RWPE2 (cell line): ENCODE measurements around the gene CRY2.

Experiments used
- ATAC-seq: fragments of 200-7000 bp; cut with Tn5 transposase; 3 replicates; pipeline ENCODE4 v1.9.1; 2021; ENCODE audit warnings: low read depth
- DNase-seq: peaks from one replicate; pipeline ENCODE4 v3.0.0-alpha.2; 2020; ENCODE audit warnings: low spot score
- H3K27ac ChIP-seq: fragments of 450-650 bp; 2 replicates; pipeline ENCODE4 v1.5.1; 2017; ENCODE audit warnings: mild to moderate bottlenecking; ENCODE audit not compliant: poor library complexity, severe bottlenecking
- H3K27me3 ChIP-seq: fragments of 250-450 bp; sonication (Bioruptor Pico); 2 replicates; pipeline ENCODE4 v1.5.1; 2021; ENCODE audit warnings: mild to moderate bottlenecking, moderate library complexity; ENCODE audit not compliant: insufficient read depth, poor library complexity, severe bottlenecking
- H3K36me3 ChIP-seq: fragments of 250-450 bp; sonication (Bioruptor Pico); 2 replicates; pipeline ENCODE4 v1.5.1; 2020; ENCODE audit warnings: low read depth, mild to moderate bottlenecking, moderate library complexity
- H3K4me1 ChIP-seq: fragments of 250-450 bp; sonication (Bioruptor Pico); 2 replicates; pipeline ENCODE4 v1.5.1; 2021; ENCODE audit warnings: mild to moderate bottlenecking, moderate library complexity; ENCODE audit not compliant: insufficient read depth, poor library complexity, severe bottlenecking
- H3K4me3 ChIP-seq: fragments of 250-450 bp; sonication (Bioruptor Pico); 2 replicates; pipeline ENCODE4 v1.5.1; 2021; ENCODE audit warnings: mild to moderate bottlenecking, moderate library complexity; ENCODE audit not compliant: severe bottlenecking
- H3K9me3 ChIP-seq: fragments of 250-450 bp; sonication (Bioruptor Pico); 2 replicates; pipeline ENCODE4 v1.5.1; 2021; ENCODE audit warnings: mild to moderate bottlenecking, moderate library complexity; ENCODE audit not compliant: severe bottlenecking
- CTCF ChIP-seq: fragments of 450-650 bp; IDR thresholded peaks from one replicate; pipeline ENCODE4 v1.5.1; 2017; ENCODE audit warnings: mild to moderate bottlenecking, moderate library complexity; ENCODE audit not compliant: poor library complexity, severe bottlenecking

CRY2 gene

GRCh38 chr11:45918331-45918941, 71.2 kb downstream of the CRY2 start:
- Histone ChIP-seq H3K27me3 (no peaks in the 10 kb centered on the region), H3K4me1 (peaks cover 3% of the 10 kb centered on the region), H3K4me3 (peak overlapping the region; percentile 88), H3K27ac (peak overlapping the region; percentile 66), H3K36me3 (peaks cover 25% of the 10 kb centered on the region), H3K9me3 (no peaks in the 10 kb centered on the region)
- peak; percentile 64 for ATAC-seq
- peak; percentile 79 for DNase-seq
- TF ChIP-seq CTCF = no peak

- peaks cover 3% of the 10 kb centered on the region for H3K4me1 ChIP-seq
- peak overlapping the region; percentile 88 for H3K4me3 ChIP-seq
- TF ChIP-seq CTCF = no peak
- DNase-seq = no peak
- H3K27ac ChIP-seq = peak overlapping the region; percentile 66
- no peaks in the 10 kb centered on the region for H3K9me3 ChIP-seq
- H3K27me3 ChIP-seq = no peaks in the 10 kb centered on the region
- no peak for ATAC-seq
- peaks cover 20% of the 10 kb centered on the region; the same call in 1 of the 2 replicates for H3K36me3 ChIP-seq
These were observed 71.8 kb downstream of the CRY2 start for GRCh38 chr11:45918962-45919675.

GRCh38 chr11:45919806-45920530, 72.7 kb downstream of the CRY2 start:
- no peak for TF ChIP-seq CTCF
- no peak for DNase-seq
- no peak for ATAC-seq
- H3K9me3 ChIP-seq = no peaks in the 10 kb centered on the region
- H3K4me3 ChIP-seq = no peak overlapping the region
- H3K36me3 ChIP-seq = peaks cover 20% of the 10 kb centered on the region
- no peaks in the 10 kb centered on the region for H3K27me3 ChIP-seq
- peaks cover 3% of the 10 kb centered on the region for H3K4me1 ChIP-seq
- H3K27ac ChIP-seq = no peak overlapping the region

- DNase-seq (peak; percentile 34), ATAC-seq (no peak)
- Histone ChIP-seq H3K27me3 (no peaks in the 10 kb centered on the region), H3K9me3 (no peaks in the 10 kb centered on the region), H3K4me3 (no peak overlapping the region), H3K27ac (no peak overlapping the region), H3K4me1 (peaks cover 3% of the 10 kb centered on the region), H3K36me3 (peaks cover 20% of the 10 kb centered on the region)
- TF ChIP-seq CTCF = no peak
These were observed 73.5 kb downstream of the CRY2 start for GRCh38 chr11:45920531-45921477.
